Neural crest cell (in vitro differentiated cells): Measurements from ENCODE around the gene ATG9A. TPM values are rescaled to one million over a fixed set of nuclear protein-coding genes. Genes with fewer than 3 reads are reported as not detected.
A peak's percentile ranks its signal among the peaks of the same experiment; 100 is the strongest.
"Not testable (repeated sequence)": the region's sequence is repeated elsewhere in the genome, so short reads cannot be mapped to it uniquely, and the experiment has no call there.

Experiments used
- DNase-seq: peaks from one replicate; pipeline ENCODE4 v3.0.0; 2021; ENCODE audit warnings: low read depth, mixed read lengths, low spot score
- H3K27ac Mint-ChIP-seq: one replicate; pipeline ENCODE4 v1.8.0; 2021; ENCODE audit warnings: mild to moderate bottlenecking, mixed read lengths; ENCODE audit not compliant: unreplicated experiment
- H3K27me3 Mint-ChIP-seq: 2 replicates; pipeline ENCODE4 v1.8.0; 2021; ENCODE audit warnings: low read depth, mild to moderate bottlenecking, mixed read lengths
- H3K36me3 Mint-ChIP-seq: 2 replicates; pipeline ENCODE4 v1.8.0; 2021; ENCODE audit warnings: low read depth, mild to moderate bottlenecking, mixed read lengths
- H3K4me1 Mint-ChIP-seq: 2 replicates; pipeline ENCODE4 v1.8.0; 2021; ENCODE audit warnings: mixed read lengths
- H3K4me3 Mint-ChIP-seq: one replicate; pipeline ENCODE4 v1.8.0; 2021; ENCODE audit warnings: mild to moderate bottlenecking, mixed read lengths
- H3K9me3 Mint-ChIP-seq: 2 replicates; pipeline ENCODE4 v1.8.0; 2021; ENCODE audit warnings: mixed read lengths
- total RNA-seq: library from RNA; stranded (reverse); gene quantifications from 2 replicates; pipeline ENCODE4 v1.2.1, GENCODE V29; 2021
- TF ChIP-seq, protein P1 (sequence below): fragments of 200-600 bp; sonication (generic); conservative IDR thresholded peaks from 2 replicates; pipeline ENCODE4 v1.5.0; 2021; ENCODE audit warnings: antibody characterized with exemption, mild to moderate bottlenecking

Gene ATG9A
- total RNA-seq, 1 donor from 2014 or later, result 42.0 TPM

DNA sequence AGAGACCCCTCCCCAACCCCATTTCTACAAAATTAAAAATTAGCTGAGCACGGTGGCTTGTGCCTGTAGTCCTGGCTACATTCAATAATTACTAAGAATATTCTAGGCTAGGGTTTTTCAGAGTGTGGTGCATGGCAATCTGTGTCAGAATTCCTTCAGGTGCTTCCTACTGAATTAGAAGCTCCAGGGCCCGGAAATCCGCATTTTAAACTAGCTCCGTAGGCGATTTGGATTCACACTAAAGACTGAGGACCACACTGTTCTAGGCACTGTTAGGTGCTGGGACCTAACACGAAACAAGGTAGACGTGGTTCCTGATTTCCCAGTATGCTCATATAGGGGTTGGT is 23.5 kb downstream of the ATG9A start:
- no peak for DNase-seq
- Mint-ChIP-seq H3K9me3 (peaks cover 4% of the 10 kb centered on the region), H3K4me3 (peak overlapping the region; percentile 92), H3K27me3 (peaks cover 3% of the 10 kb centered on the region), H3K4me1 (peaks cover 23% of the 10 kb centered on the region), H3K36me3 (peaks cover 4% of the 10 kb centered on the region), H3K27ac (peak overlapping the region; percentile 96)
- TF ChIP-seq, protein P1, sequence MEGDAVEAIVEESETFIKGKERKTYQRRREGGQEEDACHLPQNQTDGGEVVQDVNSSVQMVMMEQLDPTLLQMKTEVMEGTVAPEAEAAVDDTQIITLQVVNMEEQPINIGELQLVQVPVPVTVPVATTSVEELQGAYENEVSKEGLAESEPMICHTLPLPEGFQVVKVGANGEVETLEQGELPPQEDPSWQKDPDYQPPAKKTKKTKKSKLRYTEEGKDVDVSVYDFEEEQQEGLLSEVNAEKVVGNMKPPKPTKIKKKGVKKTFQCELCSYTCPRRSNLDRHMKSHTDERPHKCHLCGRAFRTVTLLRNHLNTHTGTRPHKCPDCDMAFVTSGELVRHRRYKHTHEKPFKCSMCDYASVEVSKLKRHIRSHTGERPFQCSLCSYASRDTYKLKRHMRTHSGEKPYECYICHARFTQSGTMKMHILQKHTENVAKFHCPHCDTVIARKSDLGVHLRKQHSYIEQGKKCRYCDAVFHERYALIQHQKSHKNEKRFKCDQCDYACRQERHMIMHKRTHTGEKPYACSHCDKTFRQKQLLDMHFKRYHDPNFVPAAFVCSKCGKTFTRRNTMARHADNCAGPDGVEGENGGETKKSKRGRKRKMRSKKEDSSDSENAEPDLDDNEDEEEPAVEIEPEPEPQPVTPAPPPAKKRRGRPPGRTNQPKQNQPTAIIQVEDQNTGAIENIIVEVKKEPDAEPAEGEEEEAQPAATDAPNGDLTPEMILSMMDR, result no peak

DNA sequence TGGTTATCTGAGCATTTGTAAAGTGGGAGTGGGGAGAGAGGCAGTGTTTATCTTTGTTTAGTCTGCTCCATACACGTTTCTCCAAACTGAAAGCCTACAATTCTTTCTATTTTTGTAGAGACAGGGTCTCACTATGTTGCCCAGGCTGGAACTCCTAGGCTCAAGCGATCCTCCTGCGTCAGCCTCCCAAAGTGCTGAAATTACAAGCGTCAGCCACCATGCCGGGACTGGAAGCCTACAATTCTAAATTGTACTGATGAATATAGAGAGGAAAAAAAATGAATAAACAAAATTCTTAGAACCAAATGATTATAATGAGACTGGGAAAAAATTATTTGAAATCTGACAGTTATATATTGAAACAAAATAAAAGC is 24.3 kb downstream of the ATG9A start:
- no peak for DNase-seq
- TF ChIP-seq, protein P1, result no peak
- H3K27ac Mint-ChIP-seq, result no peak overlapping the region
- H3K27me3 Mint-ChIP-seq, result peaks cover 3% of the 10 kb centered on the region
- peaks cover 29% of the 10 kb centered on the region for H3K4me1 Mint-ChIP-seq
- H3K9me3 Mint-ChIP-seq, result peaks cover 7% of the 10 kb centered on the region
- peak overlapping the region; percentile 67 for H3K4me3 Mint-ChIP-seq
- H3K36me3 Mint-ChIP-seq, result peaks cover 9% of the 10 kb centered on the region

DNA sequence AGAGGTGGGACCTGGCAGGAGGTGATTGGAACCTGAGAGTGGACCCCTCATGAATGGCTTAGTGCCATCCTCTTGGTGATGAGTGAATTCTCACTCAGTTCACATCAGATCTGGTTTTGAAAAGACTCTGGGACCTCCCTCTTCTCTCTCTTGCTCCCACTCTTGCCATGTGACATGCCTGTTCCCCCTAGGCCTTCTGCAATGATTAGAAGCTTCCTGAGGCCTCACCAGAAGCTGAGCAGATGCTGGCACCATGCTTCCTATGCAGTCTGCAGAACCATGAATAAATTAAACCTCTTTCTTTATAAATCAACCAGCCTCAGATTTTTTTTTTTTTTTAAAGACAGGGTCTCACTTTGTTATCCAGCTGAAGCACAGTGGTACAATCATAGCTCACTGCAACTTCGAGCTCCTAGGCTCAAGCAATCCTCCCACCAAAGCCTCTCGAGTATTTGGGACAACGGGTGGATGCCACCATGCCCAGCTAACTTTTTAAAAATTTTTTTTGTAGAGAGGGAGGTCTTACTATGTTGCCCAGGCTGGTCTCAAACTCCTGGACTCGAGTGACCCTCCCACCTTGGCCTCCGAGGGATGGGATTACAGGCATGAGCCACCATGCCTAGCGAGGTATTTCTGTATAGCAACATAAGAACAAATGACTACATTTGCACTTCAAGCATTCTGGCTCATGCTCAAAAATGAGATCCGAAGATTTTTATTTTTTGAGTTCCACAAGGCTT is 24.8 kb downstream of the ATG9A start:
- H3K36me3 Mint-ChIP-seq, result peaks cover 9% of the 10 kb centered on the region
- H3K27me3 Mint-ChIP-seq, result peaks cover 3% of the 10 kb centered on the region
- H3K9me3 Mint-ChIP-seq, result peaks cover 7% of the 10 kb centered on the region
- H3K27ac Mint-ChIP-seq, result peak overlapping the region; percentile 91
- H3K4me1 Mint-ChIP-seq, result peaks cover 29% of the 10 kb centered on the region
- TF ChIP-seq, protein P1, result no peak
- H3K4me3 Mint-ChIP-seq, result peak overlapping the region; percentile 67
- no peak for DNase-seq

DNA sequence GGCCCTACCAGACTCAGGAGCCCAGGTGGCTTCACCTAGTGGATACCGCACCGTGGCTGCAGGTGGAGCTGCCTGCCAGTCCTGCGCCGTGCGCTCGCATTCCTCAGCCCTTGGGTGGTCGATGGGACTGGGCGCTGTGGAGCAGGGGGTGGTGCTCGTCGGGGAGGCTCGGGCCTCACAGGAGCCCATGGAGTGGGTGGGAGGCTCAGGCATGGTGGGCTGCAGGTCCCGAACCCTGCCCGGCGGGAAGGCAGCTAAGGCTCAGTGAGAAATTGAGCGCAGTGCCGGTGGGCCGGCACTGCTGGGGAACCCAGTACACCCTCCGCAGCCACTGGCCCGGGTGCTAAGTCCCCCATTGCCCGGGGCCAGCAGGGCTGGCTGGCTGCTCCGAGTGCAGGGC is 28.1 kb downstream of the ATG9A start:
- H3K27ac Mint-ChIP-seq, H3K36me3 Mint-ChIP-seq, DNase-seq, H3K4me3 Mint-ChIP-seq, H3K9me3 Mint-ChIP-seq: not testable (repeated sequence)
- peaks cover 12% of the 10 kb centered on the region for H3K4me1 Mint-ChIP-seq
- peaks cover 11% of the 10 kb centered on the region for H3K27me3 Mint-ChIP-seq

DNA sequence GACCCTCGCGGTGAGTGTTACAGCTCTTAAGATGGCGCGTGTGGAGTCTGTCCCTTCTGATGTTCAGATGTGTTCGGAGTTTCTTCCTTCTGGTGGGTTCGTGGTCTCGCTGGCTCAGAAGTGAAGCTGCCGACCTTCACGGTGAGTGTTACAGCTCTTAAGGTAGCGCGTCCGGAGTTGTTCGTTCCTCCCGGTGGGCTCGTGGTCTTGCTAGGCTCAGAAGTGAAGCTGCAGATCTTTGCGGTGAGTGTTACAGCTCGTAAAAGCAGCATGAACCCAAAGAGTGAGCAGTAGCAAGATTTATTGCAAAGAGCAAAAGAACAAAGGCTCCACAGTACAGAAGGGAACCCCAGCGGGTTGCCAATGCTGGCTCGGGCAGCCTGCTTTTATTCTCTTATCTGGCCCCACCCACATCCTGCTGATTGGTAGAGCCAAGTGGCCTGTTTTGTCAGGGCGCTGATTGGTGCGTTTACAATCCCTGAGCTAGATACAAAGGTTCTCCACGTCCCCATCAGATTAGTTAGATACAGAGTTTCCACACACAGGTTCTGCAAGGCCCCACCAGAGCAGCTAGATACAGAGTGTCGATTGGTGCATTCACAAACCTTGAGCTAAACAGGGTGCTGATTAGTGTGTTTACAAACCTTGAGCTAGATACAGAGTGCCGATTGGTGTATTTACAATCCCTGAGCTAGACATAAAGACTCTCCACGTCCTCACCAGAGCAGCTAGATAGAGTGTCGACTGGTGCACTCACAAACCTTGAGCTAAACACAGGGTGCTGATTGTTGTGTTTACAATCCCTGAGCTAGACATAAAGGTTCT is 28.7 kb downstream of the ATG9A start:
- not testable (repeated sequence) for H3K4me1 Mint-ChIP-seq, H3K27me3 Mint-ChIP-seq, DNase-seq, H3K9me3 Mint-ChIP-seq, H3K36me3 Mint-ChIP-seq
- Mint-ChIP-seq H3K4me3 (peak overlapping the region; percentile 36), H3K27ac (peak overlapping the region; percentile 51)

DNA sequence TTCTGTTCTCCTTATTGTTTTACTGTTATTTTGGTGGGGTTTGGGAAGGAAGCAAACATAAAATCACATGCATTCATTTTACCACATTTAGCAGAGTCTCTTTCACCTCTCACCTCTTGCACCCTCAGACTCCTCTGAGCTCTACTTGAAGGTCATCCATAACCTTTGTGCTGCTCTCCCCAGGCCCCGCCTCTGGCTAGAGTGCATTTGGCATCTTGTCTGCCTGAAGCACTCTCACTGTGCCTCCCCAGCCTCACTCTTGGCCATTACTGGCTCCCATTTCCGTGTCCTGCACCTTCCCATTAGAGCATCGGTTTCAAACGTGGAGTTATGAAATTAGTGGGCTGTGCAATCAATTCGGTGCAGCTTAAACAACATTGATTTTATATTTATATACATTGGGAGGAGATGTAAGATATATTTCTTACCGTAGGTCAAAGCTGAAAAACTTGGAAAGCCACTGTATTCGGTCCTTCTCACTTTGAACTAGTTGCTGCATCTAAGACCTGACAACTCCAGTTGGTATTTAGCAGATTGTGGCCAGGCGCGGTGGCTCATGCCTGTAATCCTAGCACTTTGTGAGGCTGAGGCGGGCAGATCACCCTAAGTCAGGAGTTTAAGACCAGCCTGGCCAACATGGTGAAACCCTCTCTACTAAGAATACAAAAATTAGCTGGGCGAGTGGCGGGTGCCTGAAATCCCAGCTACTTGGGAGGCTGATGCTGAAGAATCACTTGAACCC is 29.8 kb downstream of the ATG9A start:
- Mint-ChIP-seq H3K27me3 (peaks cover 14% of the 10 kb centered on the region), H3K4me1 (peaks cover 7% of the 10 kb centered on the region), H3K27ac (no peak overlapping the region), H3K9me3 (peaks cover 7% of the 10 kb centered on the region), H3K4me3 (no peak overlapping the region), H3K36me3 (peaks cover 5% of the 10 kb centered on the region)
- TF ChIP-seq, protein P1, result no peak
- DNase-seq, result no peak
